IMR-90 (cell line): ENCODE measurements around the gene GJC1. TPM values are rescaled to one million over a fixed set of nuclear protein-coding genes. Genes with fewer than 3 reads are reported as not detected.

Source experiments
- ATAC-seq: fragments of 200-7000 bp; cut with Tn5 transposase; 2 replicates; pipeline ENCODE4 v1.9.1; 2020; ENCODE audit warnings: low read depth, mild to moderate bottlenecking, moderate library complexity
- BruUV-seq: library from RNA; stranded (reverse); fragments of 400-500 nt; replicated peaks from 2 replicates; lab custom pipeline; 2021; lab: Mats Ljungman, UMichigan
- CTCF ChIA-PET: fragments of 300-600 bp; formaldehyde crosslinking; extraction: SDS; loops from one replicate; lab custom pipeline; 2021; ENCODE audit warnings: antibody characterized with exemption; lab: Yijun Ruan, JAX
- POLR2A ChIA-PET: fragments of 300-600 bp; sonication (Branson Sonifier 250); formaldehyde crosslinking; loops from one replicate; lab custom pipeline; 2022; ENCODE audit warnings: antibody characterized with exemption; ENCODE audit not compliant: unreplicated experiment; lab: Charles Lee
- DNase-seq: peaks from one replicate; pipeline ENCODE4 v3.0.0; 2013
- H2AFZ ChIP-seq: replicated peaks from 2 replicates; pipeline ENCODE3; 2013; ENCODE audit warnings: low read length, mild to moderate bottlenecking; ENCODE audit not compliant: poor library complexity
- H2AK5ac ChIP-seq: 2 replicates; pipeline ENCODE4 v1.6.1; 2013; ENCODE audit warnings: low read depth, low read length, inconsistent platforms
- H2AK9ac ChIP-seq: replicated peaks from 2 replicates; pipeline ENCODE3; 2013; ENCODE audit warnings: mild to moderate bottlenecking, low read depth, low read length, moderate library complexity; ENCODE audit not compliant: poor library complexity
- H2BK120ac ChIP-seq: 2 replicates; pipeline ENCODE4 v1.6.1; 2013; ENCODE audit warnings: low read depth, low read length, inconsistent platforms
- H2BK15ac ChIP-seq: 3 replicates; pipeline ENCODE4 v1.6.1; 2013; ENCODE audit warnings: low read depth, low read length, inconsistent platforms
- H2BK20ac ChIP-seq: 2 replicates; pipeline ENCODE4 v1.6.1; 2013; ENCODE audit warnings: low read depth, mild to moderate bottlenecking, inconsistent platforms, low read length, moderate library complexity
- H2BK5ac ChIP-seq: 2 replicates; pipeline ENCODE4 v1.6.1; 2013; ENCODE audit warnings: mild to moderate bottlenecking, low read depth, low read length, inconsistent platforms; ENCODE audit not compliant: poor library complexity, severe bottlenecking
- H3K14ac ChIP-seq: replicated peaks from 2 replicates; pipeline ENCODE4 v1.6.1; 2013; ENCODE audit warnings: low read depth, low read length, inconsistent platforms
- H3K18ac ChIP-seq: 2 replicates; pipeline ENCODE4 v1.6.1; 2013; ENCODE audit warnings: low read depth, low read length, control low read depth
- H3K23ac ChIP-seq: 2 replicates; pipeline ENCODE4 v1.6.1; 2013; ENCODE audit warnings: low read depth, low read length, inconsistent platforms
- H3K27ac ChIP-seq: 2 replicates; pipeline ENCODE4 v1.5.1; 2013; ENCODE audit warnings: mild to moderate bottlenecking, control low read depth, low read length; ENCODE audit not compliant: insufficient read depth
- H3K27me3 ChIP-seq: 2 replicates; pipeline ENCODE4 v1.6.1; 2013; ENCODE audit warnings: low read length; ENCODE audit not compliant: control insufficient read depth, insufficient read depth
- H3K36me3 ChIP-seq: 2 replicates; pipeline ENCODE4 v1.6.1; 2013; ENCODE audit warnings: low read length, mixed read lengths; ENCODE audit not compliant: control insufficient read depth, insufficient read depth
- H3K4ac ChIP-seq: 2 replicates; pipeline ENCODE4 v1.6.1; 2013; ENCODE audit warnings: low read depth, low read length, inconsistent platforms
- H3K4me1 ChIP-seq: 2 replicates; pipeline ENCODE4 v1.6.1; 2013; ENCODE audit warnings: low read length, mixed read lengths; ENCODE audit not compliant: control insufficient read depth, insufficient read depth
- H3K4me2 ChIP-seq: 2 replicates; pipeline ENCODE4 v1.6.1; 2013; ENCODE audit warnings: low read depth, mild to moderate bottlenecking, control low read depth, low read length, moderate library complexity
- H3K4me3 ChIP-seq: 2 replicates; pipeline ENCODE4 v1.5.1; 2013; ENCODE audit warnings: low read depth, mild to moderate bottlenecking, control low read depth, low read length, moderate library complexity; ENCODE audit not compliant: insufficient read depth
- H3K56ac ChIP-seq: 2 replicates; pipeline ENCODE4 v1.6.1; 2013; ENCODE audit warnings: low read length, inconsistent platforms; ENCODE audit not compliant: insufficient read depth; ENCODE audit errors: extremely low read depth
- H3K79me1 ChIP-seq, 2 experiments: 2 replicates each; pipeline ENCODE4 v1.6.1; 2013; ENCODE audit warnings: low read length in 2 of 2, inconsistent platforms in 1 of 2, low read depth in 1 of 2
- H3K9ac ChIP-seq: 2 replicates; pipeline ENCODE4 v1.6.1; 2013; ENCODE audit warnings: low read depth, low read length, control low read depth
- H3K9me1 ChIP-seq: 2 replicates; pipeline ENCODE4 v1.6.1; 2013; ENCODE audit warnings: low read length, inconsistent platforms; ENCODE audit not compliant: insufficient read depth
- H3K9me3 ChIP-seq: 2 replicates; pipeline ENCODE4 v1.6.1; 2013; ENCODE audit warnings: low read length; ENCODE audit not compliant: control insufficient read depth, insufficient read depth
- H4K20me1 ChIP-seq: 2 replicates; pipeline ENCODE4 v1.6.1; 2013; ENCODE audit warnings: low read length, inconsistent platforms; ENCODE audit not compliant: insufficient read depth
- H4K5ac ChIP-seq: 2 replicates; pipeline ENCODE4 v1.6.1; 2013; ENCODE audit warnings: mild to moderate bottlenecking, low read depth, low read length, control low read depth
- H4K8ac ChIP-seq, 2 experiments: 2 replicates each; pipeline ENCODE4 v1.6.1; 2013; ENCODE audit warnings: low read depth in 2 of 2, low read length in 2 of 2, control low read depth in 1 of 2, inconsistent platforms in 1 of 2
- H4K91ac ChIP-seq: 2 replicates; pipeline ENCODE4 v1.6.1; 2013; ENCODE audit warnings: low read depth, low read length, inconsistent platforms; ENCODE audit not compliant: insufficient read depth
- CTCF ChIP-seq: conservative IDR thresholded peaks from 2 replicates; pipeline ENCODE4 v1.5.1; 2012; ENCODE audit warnings: mild to moderate bottlenecking, low read depth, low read length, improper control_type of control experiment
- SMC3 ChIP-seq: fragments of 150-350 bp; IDR thresholded peaks from 2 replicates; pipeline ENCODE4 v1.6.1; 2016; ENCODE audit warnings: low read depth, mild to moderate bottlenecking, antibody characterized with exemption, low read length, moderate library complexity
- WGBS, 2 experiments: methylation state at CpG; one replicate each; pipeline versions ENCODE4 v1.1.5 to v1.1.7; 2013; ENCODE audit warnings: missing lambda C conversion rate in 2 of 2; ENCODE audit not compliant: insufficient read length in 1 of 2; ENCODE audit errors: extremely low coverage in 2 of 2; 5-methylcytosine and 5-hydroxymethylcytosine counted together
- dilution Hi-C: fragments of 300-500 bp; cut with HindIII; formaldehyde crosslinking; loops from one replicate; pipeline ENCODE4 v1.14.3; 2018; ENCODE audit warnings: low sequenced_read_pairs; ENCODE audit not compliant: unreplicated experiment
- in situ Hi-C: fragments of 300-500 bp; cut with MboI; formaldehyde crosslinking; loops from 3 replicates; pipeline ENCODE4 v1.14.3; 2019; ENCODE audit warnings: low sequenced_read_pairs, inconsistent platforms, mixed read lengths
- intact Hi-C: fragments of 100-400 bp; cut with micrococcal nuclease; formaldehyde crosslinking; loops from 2 replicates; pipeline ENCODE4 v1.10.0; 2022
- polyA plus RNA-seq, 3 experiments: library from polyadenylated mRNA; depleted of rRNA; stranded (reverse); fragments of >200 nt; gene quantifications; 2 replicates each; pipeline ENCODE4 v1.2.3, GENCODE V29; 2012; ENCODE audit warnings: low replicate concordance in 1 of 3
- total RNA-seq: library from RNA; depleted of rRNA; stranded (reverse); fragments of >200 nt; gene quantifications from 2 replicates; pipeline ENCODE4 v1.2.3, GENCODE V29; 2012

GJC1 gene
- total and polyA plus RNA-seq, 2 of the 4 experiments (the other 2 are of a cell fraction): 23.9 to 69.7 TPM

GRCh38 chr17:44848257-44848795, 18.2 kb upstream of the GJC1 start:
- H3K27ac ChIP-seq: no peak overlapping the region
- no peaks in the 10 kb centered on the region for H3K9me3 ChIP-seq
- H4K20me1 ChIP-seq: no peaks in the 10 kb centered on the region
- H4K5ac ChIP-seq: no peak overlapping the region
- H2BK20ac ChIP-seq: no peak overlapping the region
- dilution Hi-C loops (no loop called here), intact Hi-C loops (no loop called here), in situ Hi-C loops (no loop called here)
- no peak overlapping the region for H4K8ac ChIP-seq
- H3K23ac ChIP-seq: no peak overlapping the region
- CTCF ChIA-PET: no interaction called here
- peaks cover 8% of the 10 kb centered on the region for H3K4me1 ChIP-seq
- H3K4ac ChIP-seq: no peak overlapping the region
- H3K56ac ChIP-seq: no peak overlapping the region
- H3K36me3 ChIP-seq: peaks cover 28% of the 10 kb centered on the region
- no peak overlapping the region for H2AFZ ChIP-seq
- H2AK5ac ChIP-seq: no peak overlapping the region
- WGBS, 2 experiments: 86% methylated on average over 1 of the region's 6 CpGs; no CpG with 5 or more reads in 1 of the 2 experiments
- no peak overlapping the region for H3K4me2 ChIP-seq
- ATAC-seq (no peak), DNase-seq (no peak)
- H2AK9ac ChIP-seq: peak overlapping the region; percentile 20
- no peak overlapping the region for H3K9ac ChIP-seq
- POLR2A ChIA-PET: no interaction called here
- no peak overlapping the region for H2BK15ac ChIP-seq
- H3K18ac ChIP-seq: no peak overlapping the region
- TF ChIP-seq CTCF: no peak
- no peak for TF ChIP-seq SMC3
- H2BK120ac ChIP-seq: no peak overlapping the region
- peaks cover 7% of the 10 kb centered on the region for H3K9me1 ChIP-seq
- no TSS peak for BruUV-seq
- no peak overlapping the region for H4K91ac ChIP-seq
- H3K4me3 ChIP-seq: no peak overlapping the region
- H3K14ac ChIP-seq: no peak overlapping the region
- H3K27me3 ChIP-seq: no peaks in the 10 kb centered on the region
- H2BK5ac ChIP-seq: no peak overlapping the region
- H3K79me1 ChIP-seq: no peaks in the 10 kb centered on the region
